Activated naive CD4-positive, alpha-beta T cell treated with anti-CD3 and anti-CD28 coated beads, Interleukin-2, amount 10 ng/mL, durations not matched to agents 5 hours and 36 hours (primary cell): Measurements from ENCODE around the gene PFKFB2. TPM values are rescaled to one million over a fixed set of nuclear protein-coding genes. Genes with fewer than 3 reads are reported as not detected.

ENCODE experiments used
- total RNA-seq, 2 experiments: library from RNA; stranded (reverse); gene quantifications; one replicate each; pipeline ENCODE4 v1.2.3, GENCODE V29; 2021

Gene PFKFB2
- 1 to 10 TPM; 4.7 to 4.9 TPM for total RNA-seq

DNA sequence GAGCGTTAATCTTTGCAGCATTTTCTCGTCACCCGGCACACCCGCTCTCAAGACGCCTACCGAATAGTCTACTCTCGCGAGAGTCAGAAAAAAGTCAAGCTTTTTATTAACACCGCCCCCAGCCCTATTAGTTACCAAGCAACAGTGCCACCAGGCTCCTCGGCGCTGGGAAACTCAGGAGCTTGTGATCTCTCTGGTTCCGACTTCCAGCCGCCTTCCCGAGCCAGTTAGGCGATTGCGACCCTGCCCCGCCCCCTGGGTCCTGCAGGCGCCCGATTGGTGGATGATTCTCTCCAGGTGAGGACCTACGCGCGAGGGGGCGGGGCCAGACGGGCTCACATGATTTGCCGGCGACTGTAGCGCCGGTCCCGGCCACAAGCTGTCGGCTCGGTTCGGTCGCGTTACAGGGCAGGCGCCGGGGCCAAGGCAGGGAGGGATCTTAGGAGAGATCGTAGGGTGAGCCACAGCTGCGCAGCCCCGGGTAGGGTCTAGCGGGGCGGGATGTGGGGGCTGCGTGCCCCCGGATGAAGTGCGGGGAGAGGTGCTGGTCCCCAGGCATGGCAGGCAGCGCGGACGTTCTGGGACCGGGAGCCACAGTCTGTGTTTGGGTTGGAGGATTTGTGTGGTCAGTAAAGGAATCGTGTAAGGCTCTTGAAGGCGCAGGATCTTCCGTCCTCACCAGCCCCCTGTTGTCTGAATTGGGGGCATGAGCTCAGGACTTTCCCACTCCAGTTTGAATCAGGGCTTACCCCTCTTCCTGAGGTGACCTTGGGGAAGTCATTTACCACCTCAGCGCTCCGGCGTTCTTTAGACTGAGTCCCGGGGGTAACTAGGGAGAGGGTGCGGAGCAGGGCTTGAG, at the start of gene PFKFB2:
TSS of gene PFKFB2 (plus strand) at position 365 of the 859 bp plus-strand sequence. CDS start 1,443 bp downstream, outside the sequence.

DNA sequence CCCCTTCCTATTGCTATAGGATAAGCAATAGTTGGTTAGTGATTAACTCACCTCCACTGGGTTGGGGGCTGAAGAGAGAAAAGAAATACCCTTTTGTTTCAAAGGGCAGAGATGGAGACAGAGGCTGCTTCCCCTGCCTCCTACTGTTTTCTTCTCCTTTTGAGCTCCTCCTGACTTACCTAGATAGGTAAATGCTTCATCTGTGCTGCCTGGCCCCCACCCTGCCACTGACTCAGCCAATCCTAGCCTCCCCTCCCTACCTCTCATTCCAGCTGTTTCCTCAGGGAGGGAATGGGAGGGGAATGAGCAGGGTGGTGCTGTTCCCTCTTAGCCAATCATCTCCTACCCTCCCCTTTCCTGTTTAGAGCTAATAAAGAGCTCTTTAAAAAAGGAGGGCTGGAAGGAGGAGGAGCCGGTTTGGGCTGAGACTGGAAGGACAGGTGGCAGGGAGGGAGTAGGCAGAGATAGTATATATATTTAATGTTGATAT, 20.5 kb upstream of the PFKFB2 start, which contains the start of gene C1orf116:
TSS of gene C1orf116 (minus strand) at position 229 of the 490 bp plus-strand sequence. CDS start 5,158 bp downstream, outside the sequence.

DNA sequence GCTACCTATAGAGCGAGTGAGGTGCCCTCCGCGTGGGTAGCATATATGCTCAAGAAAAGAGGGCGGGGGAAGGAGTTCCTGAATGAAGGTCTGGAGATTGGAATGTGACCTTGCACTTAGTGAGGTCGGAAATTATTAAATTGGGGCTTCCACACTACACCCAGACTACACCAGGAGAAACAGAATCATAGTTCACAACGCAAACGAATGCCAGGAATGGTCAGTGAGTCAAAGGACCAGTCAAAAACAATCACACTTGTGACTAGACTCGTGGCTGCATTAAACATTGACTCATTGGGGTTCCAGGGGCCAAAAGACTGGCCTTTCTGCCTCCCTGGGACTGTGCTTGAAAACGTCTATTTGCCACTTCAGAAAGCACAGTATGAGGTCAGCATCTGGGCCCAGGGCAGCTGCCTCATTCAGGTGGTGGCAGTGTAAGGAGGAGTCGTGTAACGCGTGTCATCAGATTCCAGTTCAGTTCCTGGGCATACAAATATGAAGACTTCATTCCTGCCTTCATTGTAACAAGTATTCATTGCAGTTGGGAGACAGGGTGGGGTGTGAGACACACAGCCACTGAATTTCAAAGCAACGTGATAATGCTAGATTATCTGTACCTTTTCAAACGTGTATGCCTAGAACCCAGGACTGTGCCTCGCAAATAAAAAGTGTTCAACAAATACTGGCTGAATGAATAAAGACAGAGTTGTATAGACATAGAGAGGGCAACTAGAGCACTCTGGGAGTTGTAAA, 1.7 kb upstream of the PFKFB2 start, which contains the start of gene YOD1:
TSS of gene YOD1 (minus strand) at position 18 of the 753 bp plus-strand sequence. CDS start 178 bp downstream, outside the sequence.

DNA sequence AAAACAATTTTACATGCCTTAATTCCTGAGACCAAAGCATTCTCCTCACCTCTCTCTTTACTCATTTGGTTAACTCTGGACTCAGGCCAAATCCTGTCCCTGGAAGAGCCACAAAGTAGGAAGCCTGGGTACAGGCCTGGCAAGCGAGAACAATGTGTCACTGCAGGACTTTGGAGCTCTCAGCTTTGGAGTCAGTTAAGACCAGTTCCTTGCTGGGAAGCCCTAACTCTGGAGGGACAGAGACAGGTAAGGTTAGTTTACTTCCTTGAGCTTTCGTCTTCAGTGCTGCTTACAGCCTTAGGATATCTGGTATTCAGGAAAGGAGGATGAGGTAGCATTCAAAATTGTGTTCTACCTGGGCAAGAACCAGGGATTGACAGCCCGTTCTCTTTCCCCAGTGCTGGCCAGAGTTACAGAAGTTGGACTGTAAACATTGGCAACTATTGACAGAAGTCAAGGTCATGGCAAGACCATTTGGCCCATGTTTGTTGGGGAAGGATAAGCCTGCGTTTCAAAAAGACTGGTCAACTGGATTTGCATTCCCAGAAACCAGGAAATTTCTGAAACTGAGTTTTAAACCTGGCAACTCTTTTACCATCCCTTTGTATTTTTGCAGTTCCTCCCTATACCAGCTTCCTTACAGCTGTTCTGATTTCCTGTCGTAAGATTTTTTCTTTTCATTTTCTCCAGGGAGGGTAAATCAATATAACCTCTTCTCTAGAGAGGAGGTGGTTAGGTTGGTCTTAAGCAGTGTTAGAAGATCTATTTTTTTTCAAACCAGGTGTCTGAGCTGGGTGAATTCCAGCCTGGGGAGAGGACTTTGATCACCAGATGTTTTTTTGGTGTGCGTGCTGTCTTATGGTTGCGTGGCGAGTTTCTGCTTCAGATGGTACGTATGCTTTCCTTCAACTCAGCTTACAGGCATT, 35.9 kb downstream of the PFKFB2 start, which contains the start of gene C4BPB:
TSS of gene C4BPB (plus strand) at position 160 of the 926 bp plus-strand sequence. CDS start at position 832, 672 bp downstream.

DNA sequence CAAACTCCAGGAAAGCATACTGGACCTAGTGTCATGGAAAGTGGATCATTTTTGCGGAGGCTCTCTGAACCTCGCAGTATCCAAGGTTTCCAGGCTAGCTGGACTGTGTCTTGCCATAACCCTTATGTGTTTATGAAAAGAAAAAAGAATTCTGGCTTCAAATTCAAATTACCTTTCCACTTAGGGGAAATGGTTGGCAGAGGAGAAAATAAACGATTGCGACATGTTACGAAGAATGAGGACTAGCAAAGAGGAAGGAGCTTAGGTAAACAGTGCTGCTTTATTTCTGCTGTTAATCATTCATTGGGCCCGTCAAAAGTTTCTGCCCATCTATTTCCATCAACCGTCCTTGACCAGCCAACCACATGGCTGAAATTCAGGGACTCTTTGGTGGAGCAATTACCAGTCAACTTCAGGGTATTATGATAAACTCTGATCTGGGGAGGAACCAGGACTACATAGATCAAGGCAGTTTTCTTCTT, 50.9 kb downstream of the PFKFB2 start, which contains the start of gene C4BPA:
TSS of gene C4BPA (plus strand) at position 342 of the 482 bp plus-strand sequence. CDS start 8,793 bp downstream, outside the sequence.

Other genes with a start within 250 kb of the PFKFB2 start
- gene IL20, start 187.7 kb upstream of the PFKFB2 start, total RNA-seq, result not detected
- gene IL24, start 155.8 kb upstream of the PFKFB2 start, total RNA-seq, result under 1 TPM; 0.33 to 0.60 TPM
- gene FCMR, start 131.3 kb upstream of the PFKFB2 start, total RNA-seq, result 100 to 1,000 TPM; 221 to 226 TPM
- not detected for gene PIGR, start 106.8 kb upstream of the PFKFB2 start, total RNA-seq
- not detected for gene FCAMR, start 82.8 kb upstream of the PFKFB2 start, total RNA-seq
- not detected for gene C1orf116, start 20.5 kb upstream of the PFKFB2 start, total RNA-seq
- gene YOD1, start 2.1 kb upstream of the PFKFB2 start, total RNA-seq, result 1 to 10 TPM; 7.3 to 7.7 TPM
- 1 to 10 TPM; 3.0 to 4.2 TPM for gene C4BPB, start 35.6 kb downstream of the PFKFB2 start, total RNA-seq
- not detected for gene C4BPA, start 51.0 kb downstream of the PFKFB2 start, total RNA-seq